GM18517 (cell line): Measurements from ENCODE around the gene MEGF10.

Experiments used
- ATAC-seq: cut with Tn5 transposase; IDR thresholded peaks from one replicate; pipeline ENCODE4 v1.9.1; 2021; ENCODE audit warnings: mild to moderate bottlenecking, moderate library complexity; ENCODE audit not compliant: unreplicated experiment

MEGF10 gene

GRCh38 chr5:127431977-127432585, 141.5 kb downstream of the MEGF10 start:
- ATAC-seq, result no peak

- no peak for ATAC-seq
Observed at GRCh38 chr5:127433526-127433925, 142.9 kb downstream of the MEGF10 start.

- no peak for ATAC-seq
Observed at GRCh38 chr5:127434588-127434987, 144.0 kb downstream of the MEGF10 start.

GRCh38 chr5:127435821-127436220, 145.2 kb downstream of the MEGF10 start:
- ATAC-seq, result no peak

- no peak for ATAC-seq
Observed at GRCh38 chr5:127439644-127440043, 149.0 kb downstream of the MEGF10 start.

- ATAC-seq, result no peak
Observed at GRCh38 chr5:127440831-127441230, 150.2 kb downstream of the MEGF10 start.

- ATAC-seq, result no peak
Observed at GRCh38 chr5:127441799-127442484, 151.3 kb downstream of the MEGF10 start.

- ATAC-seq, result no peak
Observed at GRCh38 chr5:127444171-127444570, 153.6 kb downstream of the MEGF10 start.

GRCh38 chr5:127445328-127445727, 154.7 kb downstream of the MEGF10 start:
- no peak for ATAC-seq

GRCh38 chr5:127446626-127447025, 156.0 kb downstream of the MEGF10 start:
- no peak for ATAC-seq

GRCh38 chr5:127447827-127448226, 157.2 kb downstream of the MEGF10 start:
- ATAC-seq, result no peak

GRCh38 chr5:127450046-127450445, 159.4 kb downstream of the MEGF10 start:
- no peak for ATAC-seq

- ATAC-seq, result no peak
Observed at GRCh38 chr5:127451096-127451495, 160.5 kb downstream of the MEGF10 start.

- no peak for ATAC-seq
Observed at GRCh38 chr5:127452626-127453025, 162.0 kb downstream of the MEGF10 start.

GRCh38 chr5:127471211-127471610, 180.6 kb downstream of the MEGF10 start:
- ATAC-seq, result no peak

- ATAC-seq, result no peak
Observed at GRCh38 chr5:127472700-127473099, 182.1 kb downstream of the MEGF10 start.

GRCh38 chr5:127486471-127486870, 195.9 kb downstream of the MEGF10 start:
- no peak for ATAC-seq

- peak; percentile 81 for ATAC-seq
Observed at GRCh38 chr5:127492854-127493738, 202.5 kb downstream of the MEGF10 start.

- ATAC-seq, result no peak
Observed at GRCh38 chr5:127498548-127498947, 208.0 kb downstream of the MEGF10 start.

GRCh38 chr5:127505905-127506304, 215.3 kb downstream of the MEGF10 start:
- ATAC-seq, result no peak

GRCh38 chr5:127506616-127507015, 216.0 kb downstream of the MEGF10 start:
- no peak for ATAC-seq
